WI38 (cell line): Measurements from ENCODE around the gene API5.

ENCODE experiments used
- H3K4me3 ChIP-seq: 2 replicates; pipeline ENCODE4 v1.5.1; 2011; ENCODE audit warnings: low read depth, mild to moderate bottlenecking, control low read depth, low read length
- CTCF ChIP-seq: IDR thresholded peaks from 2 replicates; pipeline ENCODE4 v1.5.1; 2012; ENCODE audit warnings: low read depth, mild to moderate bottlenecking, control low read depth, low read length

API5 gene

GRCh38 chr11:43381802-43382201 lies 70.0 kb downstream of the API5 start:
- TF ChIP-seq CTCF: no peak
- no peak overlapping the region for H3K4me3 ChIP-seq

DNA sequence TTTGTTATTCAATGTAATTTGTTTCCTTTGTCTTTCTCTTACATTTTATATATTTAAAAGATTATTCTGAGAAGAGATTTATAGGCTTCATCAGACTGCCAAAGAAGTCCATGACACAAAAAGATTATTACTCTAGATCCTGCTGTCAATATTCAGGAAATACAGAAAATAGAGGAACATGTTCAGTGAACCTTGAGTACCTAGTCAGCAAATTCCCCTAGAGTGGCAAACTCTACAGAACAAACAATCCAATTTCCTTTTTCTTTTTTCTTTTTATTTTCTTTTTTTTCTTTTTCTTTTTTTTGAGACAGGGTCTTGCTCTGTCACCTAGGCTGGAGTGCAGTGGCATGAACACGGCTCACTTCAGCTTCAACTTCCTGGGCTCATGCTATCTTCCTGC lies 70.8 kb downstream of the API5 start:
- no peak overlapping the region for H3K4me3 ChIP-seq
- TF ChIP-seq CTCF: no peak

DNA sequence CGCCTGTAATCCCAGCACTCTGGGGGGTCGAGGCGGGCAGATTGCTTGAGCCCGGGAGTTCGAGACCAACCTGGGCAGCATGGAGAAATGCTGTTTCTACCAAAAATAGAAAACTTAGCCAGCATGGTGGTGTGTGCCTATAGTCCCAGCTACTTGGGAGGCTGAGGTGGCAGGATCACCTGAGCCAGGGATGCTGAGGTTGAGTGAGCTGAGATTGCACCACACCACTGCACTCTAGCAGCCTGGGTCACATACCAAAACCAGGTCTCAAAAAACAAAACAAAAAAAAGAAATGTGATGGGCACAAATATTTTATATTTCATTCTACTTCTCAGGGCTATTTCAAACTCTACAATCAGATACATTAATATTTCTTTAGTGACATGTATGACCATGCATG lies 72.6 kb downstream of the API5 start:
- no peak overlapping the region for H3K4me3 ChIP-seq
- no peak for TF ChIP-seq CTCF

GRCh38 chr11:43392713-43393112 lies 80.9 kb downstream of the API5 start:
- H3K4me3 ChIP-seq: no peak overlapping the region
- TF ChIP-seq CTCF: no peak

DNA sequence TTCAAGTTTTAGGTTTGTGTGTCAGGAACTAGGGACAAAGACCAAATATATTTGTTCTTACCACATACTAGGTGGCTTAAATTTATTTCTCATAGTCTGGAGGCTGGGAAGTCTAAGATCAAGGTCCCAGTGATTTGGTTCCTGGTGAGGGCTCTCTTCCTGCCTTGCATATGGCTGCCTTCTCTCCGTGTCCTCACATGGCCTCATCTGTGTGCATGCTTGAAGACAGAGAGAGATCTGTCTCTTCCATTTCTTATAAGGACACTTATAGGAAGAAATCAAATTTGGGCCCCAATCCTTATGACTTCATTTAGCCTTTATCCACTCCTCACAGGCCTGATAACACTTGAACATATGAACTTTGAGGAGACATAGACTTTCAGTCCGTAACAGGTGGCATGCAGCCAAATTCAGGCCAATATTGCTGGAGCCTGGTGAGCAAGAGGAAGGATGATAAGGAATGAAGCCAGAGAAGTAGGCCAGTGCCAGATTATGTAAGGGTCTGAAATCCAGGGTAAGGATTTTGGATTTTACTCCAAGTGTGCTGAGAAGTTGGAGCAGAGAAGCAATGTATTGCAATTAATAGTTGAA lies 82.1 kb downstream of the API5 start:
- no peak for TF ChIP-seq CTCF
- H3K4me3 ChIP-seq: no peak overlapping the region
